HEK293T (cell line): Measurements from ENCODE around the gene PCNX3.

Source experiments
- BHLHE40 ChIP-seq: fragments of 450-650 bp; IDR thresholded peaks from 2 replicates; pipeline ENCODE4 v1.6.1; 2016; ENCODE audit warnings: mild to moderate bottlenecking, moderate library complexity, borderline replicate concordance
- CTBP1 ChIP-seq: fragments of 450-650 bp; IDR thresholded peaks from 2 replicates; pipeline ENCODE4 v1.6.1; 2016; ENCODE audit warnings: borderline replicate concordance

DNA sequence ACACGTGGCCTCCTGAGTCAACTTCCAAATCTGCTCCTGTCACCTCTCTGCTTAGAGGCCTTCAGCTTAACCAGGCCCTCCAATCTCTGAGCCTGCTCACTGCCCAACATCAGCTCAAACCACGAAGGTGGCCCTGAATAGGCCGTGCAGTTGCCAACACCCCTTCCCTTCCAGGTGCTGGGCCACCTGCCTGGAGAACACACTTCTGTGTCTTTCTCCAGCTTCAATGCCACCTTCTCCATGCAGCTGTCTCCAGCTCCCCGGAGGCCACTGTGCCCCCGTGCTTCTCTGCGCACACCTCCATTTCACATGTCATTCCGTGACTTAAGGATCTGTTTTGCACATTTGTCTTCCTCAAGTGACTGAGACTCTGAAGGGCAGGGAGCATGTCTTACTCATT lies 41.9 kb downstream of the PCNX3 start:
- no peak for TF ChIP-seq BHLHE40
- TF ChIP-seq CTBP1: no peak
